ENCODE measurements around the gene RERE.

Gene RERE

GRCh38 chr1:8423692-8424538, 393.5 kb downstream of the RERE start:
- no peak for DNase-seq (ENCODE audit: low spot score)

- no peak for DNase-seq (ENCODE audit: low spot score)
These were observed 394.2 kb downstream of the RERE start for GRCh38 chr1:8423269-8423691.

DNA sequence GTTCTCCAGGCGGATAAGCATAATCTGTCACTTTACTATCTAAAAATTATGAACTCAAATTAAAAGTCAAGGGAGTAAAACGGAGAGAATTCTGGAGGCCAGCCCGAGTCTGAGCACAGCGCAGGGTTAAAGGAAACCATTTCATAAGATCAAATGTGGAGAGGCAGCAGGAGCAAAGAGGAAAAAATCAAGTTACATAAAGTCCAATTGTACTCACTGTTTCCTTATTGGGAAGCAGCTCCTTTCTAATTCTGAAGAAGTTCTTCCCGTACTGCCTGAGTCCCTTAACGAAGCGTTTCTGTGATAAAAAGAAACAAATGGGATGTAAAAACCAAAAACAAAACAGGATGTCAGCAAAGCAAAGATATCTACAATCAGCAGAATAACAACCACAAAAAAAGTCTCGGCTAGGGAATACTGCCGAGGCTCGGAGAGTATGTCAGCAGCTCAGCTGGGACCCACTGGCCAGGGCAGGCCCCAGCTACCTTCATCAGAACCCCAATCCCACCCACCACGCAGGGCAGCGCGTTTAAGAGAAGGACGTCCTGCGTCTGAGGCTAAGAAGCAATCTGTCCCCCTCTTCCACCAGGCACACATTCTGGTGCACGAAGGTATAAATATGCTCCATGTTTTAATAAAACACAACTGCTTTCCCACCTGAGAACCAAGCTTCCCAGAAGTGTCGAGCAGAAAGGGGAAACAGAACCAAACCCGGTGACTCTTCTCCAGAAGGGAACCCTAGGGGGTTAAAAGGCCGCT, 394.8 kb downstream of the RERE start:
- DNase-seq (ENCODE audit: low spot score), result no peak

DNA sequence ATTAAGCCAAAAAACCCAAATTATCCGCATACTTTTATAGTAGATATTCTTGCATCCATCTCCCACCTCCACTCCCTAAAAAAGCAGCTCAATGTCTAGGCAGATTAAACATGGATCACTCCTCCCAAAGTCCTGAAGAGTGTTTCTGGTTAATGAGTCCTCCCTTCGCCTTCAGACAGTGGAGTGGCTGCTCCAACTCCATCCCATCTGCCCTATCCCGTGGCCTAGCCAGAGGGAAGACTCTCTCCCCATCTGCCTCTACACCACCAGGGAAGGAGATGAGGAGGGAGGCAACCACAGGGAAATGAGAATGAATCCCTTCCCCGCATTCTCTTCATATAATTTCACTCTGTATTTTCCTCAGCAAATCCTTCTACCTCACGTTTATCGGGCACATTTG, 395.7 kb downstream of the RERE start:
- DNase-seq (ENCODE audit: low spot score), result no peak

DNA sequence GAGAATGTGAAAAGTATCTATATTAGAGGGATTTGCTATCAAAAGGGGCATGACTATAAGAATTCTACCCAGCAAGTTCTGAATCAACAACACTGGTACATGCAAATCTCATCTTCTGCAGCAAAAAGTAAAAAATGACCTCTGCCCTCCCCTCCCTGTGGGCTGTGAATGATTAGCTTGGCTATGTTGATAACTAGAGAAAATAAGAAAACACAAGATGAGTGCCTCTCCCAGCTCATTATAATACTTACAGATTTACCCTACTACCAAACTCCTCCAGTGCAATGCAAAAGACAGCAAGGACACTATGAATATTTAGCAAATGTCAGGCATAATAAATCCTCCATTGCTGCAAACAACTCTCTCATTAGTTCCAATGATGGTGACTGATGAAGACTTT, 397.1 kb downstream of the RERE start:
- no peak for DNase-seq (ENCODE audit: low spot score)

- no peak for DNase-seq (ENCODE audit: low spot score)
These were observed 397.6 kb downstream of the RERE start for GRCh38 chr1:8419861-8420260.

DNA sequence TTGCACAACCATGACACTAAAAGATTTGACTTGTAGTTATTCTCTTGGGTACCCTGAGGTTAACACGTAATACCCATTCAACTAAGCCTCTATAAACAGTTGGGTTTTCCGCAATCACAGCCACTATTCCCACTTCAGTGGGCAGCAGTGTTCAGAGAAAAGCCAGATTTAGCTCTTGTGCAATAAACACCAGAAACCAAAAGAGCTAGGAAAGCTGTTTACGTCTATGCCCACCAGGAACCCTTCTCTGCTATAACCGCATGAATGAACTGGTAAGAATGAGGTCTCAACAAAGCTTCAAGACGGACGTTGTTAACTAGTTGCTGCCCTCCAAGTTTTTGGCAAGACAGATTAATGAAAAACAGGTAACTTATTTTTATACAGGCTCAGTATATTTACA, 398.3 kb downstream of the RERE start:
- DNase-seq (ENCODE audit: low spot score), result no peak

GRCh38 chr1:8418301-8418700, 399.1 kb downstream of the RERE start:
- no peak for DNase-seq (ENCODE audit: low spot score)

- DNase-seq (ENCODE audit: low spot score), result no peak
These were observed 399.8 kb downstream of the RERE start for GRCh38 chr1:8417625-8418024.

DNA sequence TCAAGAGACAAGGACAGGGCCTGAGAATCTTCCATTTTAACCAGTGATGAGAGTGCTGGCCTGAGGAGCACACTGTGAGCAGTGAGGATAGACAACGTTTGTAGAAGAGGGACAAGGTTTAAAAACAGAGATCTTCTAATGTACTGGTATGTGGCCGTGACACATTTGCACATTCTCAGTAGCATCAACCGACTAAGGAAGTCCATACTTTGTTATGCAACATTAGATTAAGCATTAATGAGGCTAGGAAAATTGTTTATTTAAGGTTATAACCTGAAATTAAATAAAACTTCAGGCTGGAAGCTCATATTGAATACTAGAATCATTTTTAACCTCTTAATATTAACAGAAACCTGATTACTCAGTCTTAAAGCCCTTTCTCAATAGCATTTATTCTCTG, 400.6 kb downstream of the RERE start:
- DNase-seq (ENCODE audit: low spot score), result no peak

GRCh38 chr1:8415526-8416278, 401.7 kb downstream of the RERE start:
- DNase-seq (ENCODE audit: low spot score), result no peak

DNA sequence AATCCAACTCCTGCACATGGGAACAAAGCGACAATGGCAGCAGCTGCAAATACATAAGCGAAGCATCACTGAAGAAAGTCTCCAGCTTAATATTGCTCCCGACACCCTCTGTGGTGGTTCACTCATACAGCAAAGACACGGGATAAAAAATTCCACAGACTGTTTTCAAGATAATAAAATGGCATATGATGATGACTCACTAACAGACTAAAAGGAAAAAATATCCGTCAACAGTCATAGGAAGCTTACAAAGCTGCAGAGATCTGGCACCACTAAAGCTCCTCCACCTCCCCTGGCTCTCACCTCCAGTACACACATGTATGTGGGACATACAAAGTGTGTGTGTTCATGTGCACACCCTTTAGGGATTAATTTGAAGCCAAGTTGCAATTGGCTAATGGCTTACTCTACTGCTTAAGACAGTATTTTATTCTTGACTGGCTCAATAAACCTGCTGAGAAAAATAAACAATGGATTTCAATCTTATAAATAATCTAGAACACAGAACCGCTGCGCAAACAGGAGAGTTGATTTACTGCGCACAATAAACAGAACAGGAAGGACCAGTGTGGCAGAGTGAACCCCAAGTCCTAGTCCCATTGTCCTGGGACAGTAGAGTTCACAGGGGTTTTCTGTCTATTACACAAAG, 405.1 kb downstream of the RERE start:
- DNase-seq (ENCODE audit: low spot score), result peak; percentile 79

DNA sequence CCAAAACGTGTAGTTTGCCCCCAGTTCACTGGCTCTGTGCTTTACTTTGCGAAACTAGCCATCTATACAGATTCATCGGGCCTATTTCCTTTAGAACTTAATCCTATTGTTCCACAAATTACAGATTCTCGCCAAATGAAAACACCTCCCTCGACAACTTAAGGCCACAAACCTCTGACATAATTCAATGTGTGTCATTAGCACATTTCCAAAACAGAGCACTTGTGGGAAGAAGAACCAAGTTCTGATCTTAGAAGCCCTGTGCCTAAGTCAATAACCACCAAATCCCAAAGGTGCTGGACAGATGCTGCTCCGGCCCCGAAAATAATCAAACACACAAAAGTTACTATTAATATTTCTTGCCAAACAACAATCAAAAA, 405.6 kb downstream of the RERE start:
- DNase-seq (ENCODE audit: low spot score), result no peak

GRCh38 chr1:8410791-8411190, 406.6 kb downstream of the RERE start:
- DNase-seq (ENCODE audit: low spot score), result no peak

DNA sequence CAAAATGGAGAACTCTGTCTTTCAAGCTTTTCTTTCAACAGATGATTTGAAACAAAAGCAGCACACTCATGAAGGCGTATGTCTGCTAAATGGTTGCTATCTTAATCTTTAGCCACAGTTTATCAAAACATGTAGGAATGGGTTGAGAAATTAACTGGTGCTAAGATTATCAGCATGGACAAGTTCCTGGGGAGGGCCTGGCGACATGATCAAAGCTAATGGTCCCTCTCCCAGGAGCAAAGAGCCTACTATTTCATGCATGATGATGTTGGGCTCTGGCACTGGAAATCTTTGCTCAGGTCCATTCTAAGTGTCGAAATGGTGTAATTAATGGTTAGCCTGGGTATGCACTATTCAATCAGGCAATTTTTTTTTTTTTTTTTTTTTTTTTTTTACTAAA, 407.8 kb downstream of the RERE start:
- no peak for DNase-seq (ENCODE audit: low spot score)

DNA sequence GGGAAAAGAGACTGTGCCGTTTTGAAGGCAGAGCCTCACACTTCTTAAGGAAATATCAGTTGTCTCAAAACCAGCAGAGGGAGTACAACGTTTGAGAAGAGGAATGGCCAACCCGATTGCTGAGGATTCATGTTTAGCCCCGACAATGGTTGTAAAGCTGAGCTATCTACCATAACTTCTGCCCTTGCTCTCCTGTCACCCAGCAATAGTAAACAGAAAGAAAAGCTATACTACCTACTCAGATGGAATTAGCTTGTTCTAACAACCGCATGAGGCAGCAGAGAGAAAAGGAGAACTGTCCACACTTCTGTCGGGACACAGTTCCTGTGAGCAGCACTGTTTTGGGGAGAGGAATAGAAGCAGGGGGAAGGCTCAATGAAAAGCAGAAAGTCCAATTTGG, 408.3 kb downstream of the RERE start:
- no peak for DNase-seq (ENCODE audit: low spot score)

DNA sequence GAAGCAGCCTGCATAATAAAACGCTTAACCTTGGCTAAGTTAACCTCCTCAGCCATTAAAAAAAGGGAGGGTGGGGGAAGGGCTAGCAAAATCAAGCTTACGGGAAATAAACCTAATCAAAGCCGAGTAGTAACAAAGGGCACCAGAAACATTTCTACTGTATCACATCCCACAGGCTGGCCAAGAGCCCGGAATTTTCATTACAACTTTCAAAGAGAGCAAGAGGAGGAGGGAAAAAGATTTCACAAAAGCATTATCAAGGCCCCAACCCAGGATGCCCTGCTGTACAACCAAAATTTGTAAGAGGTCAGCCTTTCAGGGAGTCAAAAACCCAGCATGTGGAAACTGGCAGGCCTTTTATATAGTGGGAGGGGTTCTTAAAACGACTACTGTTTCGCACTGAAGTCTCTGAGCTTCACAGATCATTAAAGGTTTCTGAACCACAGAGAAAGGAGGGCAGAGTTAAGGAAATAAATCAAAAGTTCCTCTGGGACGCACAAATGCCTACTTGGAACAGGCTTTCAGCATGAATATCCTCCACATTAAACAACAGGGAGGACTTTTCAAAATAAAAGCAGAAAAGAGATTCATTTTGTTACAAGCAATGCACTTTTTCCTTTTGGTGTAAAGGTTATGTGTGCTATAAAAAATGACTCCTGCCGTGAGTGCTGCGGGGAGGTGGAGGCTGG, 409.1 kb downstream of the RERE start:
- DNase-seq (ENCODE audit: low spot score), result no peak

DNA sequence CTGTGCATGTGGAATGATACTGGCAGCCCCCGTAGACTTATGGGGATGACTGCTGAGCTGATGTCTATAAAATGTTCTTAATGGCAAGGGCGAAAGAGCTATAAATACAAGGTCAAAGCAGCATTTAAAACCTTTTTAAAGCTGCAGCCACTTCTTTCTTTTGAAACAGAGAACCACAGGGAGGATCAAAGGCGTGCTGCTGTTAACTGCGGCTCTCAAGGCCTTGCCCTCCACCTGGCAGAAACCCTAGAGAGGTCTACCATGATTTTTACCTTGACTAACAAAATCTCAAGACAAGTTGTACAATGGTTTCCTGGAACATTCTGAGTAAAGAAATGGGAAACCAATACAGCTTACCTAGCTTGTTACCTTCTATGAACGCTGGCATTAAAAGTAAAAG, 409.8 kb downstream of the RERE start:
- no peak for DNase-seq (ENCODE audit: low spot score)

DNA sequence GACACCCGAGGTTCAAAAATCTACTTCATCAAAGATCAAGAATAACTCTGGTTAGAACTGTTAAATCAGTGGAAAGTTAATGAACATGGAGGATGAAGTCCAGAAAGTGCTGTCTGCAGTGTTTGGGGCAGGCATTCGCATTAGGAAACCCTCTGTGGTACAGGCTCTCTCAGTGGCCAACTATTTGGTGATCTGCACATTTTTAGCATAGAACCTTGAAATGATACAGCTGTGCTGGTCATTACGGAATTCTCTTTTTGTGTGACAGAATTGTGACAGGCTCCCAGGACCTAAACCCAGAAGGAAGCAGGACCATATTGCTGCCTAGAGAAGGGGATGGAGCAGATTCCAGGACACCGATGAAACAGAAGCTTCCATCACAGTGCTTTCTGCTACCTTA, 410.5 kb downstream of the RERE start:
- no peak for DNase-seq (ENCODE audit: low spot score)

DNA sequence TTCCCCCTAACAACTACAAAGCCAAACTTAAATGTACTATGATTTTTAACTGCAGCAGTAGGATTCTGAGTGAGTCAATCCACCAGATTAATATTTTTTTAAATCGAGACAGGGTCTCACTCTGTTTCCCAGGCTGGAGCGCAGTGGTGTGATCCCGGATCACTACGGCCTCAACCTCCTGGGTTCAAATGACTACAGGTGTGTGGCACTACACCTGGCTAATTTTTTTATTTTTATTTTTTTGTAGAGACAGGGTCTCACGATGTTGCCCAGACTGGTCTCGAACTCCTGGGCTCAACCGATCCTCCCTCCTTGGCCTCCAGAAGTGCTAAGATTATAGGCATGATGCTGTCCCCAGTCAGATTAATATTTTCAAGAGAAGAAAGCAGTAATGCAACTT, 411.4 kb downstream of the RERE start:
- no peak for DNase-seq (ENCODE audit: low spot score)

DNA sequence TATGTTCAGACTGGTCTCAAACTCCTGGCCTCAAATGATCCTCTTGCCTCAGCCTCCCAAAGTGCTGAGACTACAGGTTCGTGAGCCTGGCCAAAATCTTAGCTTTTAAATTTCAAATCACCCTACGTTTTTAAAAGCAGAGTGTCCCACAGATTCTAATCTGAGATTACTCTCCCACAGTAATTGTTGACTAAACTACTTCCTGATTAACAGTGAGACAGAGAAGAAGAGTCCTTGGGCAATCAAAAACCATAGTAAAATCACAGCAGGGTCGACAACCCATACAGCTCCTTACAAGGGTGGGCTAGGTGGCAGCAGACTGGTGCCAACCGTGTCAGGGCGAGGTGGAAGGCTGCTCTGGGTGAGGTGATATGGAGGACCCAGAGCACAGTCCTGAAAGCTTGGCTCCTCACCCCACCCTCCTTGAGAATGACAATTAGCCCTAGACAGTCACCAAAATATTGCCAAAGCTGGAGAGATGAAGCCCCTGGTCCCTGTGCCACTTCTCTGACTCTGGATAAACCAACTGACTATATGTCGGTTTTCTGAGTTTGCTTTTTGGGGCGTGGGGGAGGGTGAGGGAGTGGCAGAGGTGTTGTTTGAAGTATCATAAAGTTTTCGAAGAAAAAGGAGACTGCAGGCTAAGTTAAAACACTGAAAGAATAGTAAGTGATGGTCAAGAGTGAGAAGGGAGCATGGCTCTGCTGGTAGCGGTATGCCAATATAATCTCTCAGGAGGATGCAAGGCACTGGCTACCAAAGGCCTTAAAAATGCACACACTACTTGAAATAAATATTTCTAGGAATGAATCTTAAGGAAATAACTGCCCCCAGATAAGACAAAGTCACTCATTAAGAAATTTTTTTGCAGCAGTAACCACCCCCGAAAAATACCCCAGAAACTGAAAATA, 412.7 kb downstream of the RERE start:
- no peak for DNase-seq (ENCODE audit: low spot score)

Data from COLO829 (cell line).